ENCODE measurements around the gene TNIK.

TNIK gene

DNA sequence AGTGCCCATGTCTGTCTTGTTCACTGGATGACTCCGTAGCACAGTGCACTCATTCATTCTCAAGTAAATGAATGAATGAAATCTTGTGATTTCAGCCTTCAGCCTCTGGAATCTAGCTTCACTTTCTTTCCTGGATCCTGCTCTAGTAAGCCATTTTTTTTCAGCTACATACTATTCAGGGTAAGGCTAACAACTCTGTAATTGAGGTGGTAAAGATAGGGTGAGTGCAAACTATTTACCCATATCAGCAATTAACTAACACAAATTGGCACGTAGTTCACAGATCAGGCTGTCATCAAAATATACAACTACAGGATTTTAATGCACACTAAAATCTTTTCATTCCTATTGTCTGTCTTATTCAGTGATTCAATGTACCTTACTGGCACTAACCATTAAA, 238.6 kb downstream of the TNIK start:
- no peaks in the 10 kb centered on the region for H3K27me3 Mint-ChIP-seq (ENCODE audit: low read depth)
- H3K9me3 Mint-ChIP-seq, result peaks cover 20% of the 10 kb centered on the region
- no peak overlapping the region for H3K4me3 Mint-ChIP-seq
- peaks cover 36% of the 10 kb centered on the region for H3K36me3 Mint-ChIP-seq (ENCODE audit: low read depth)
- no peak overlapping the region for H3K27ac Mint-ChIP-seq
- no peak for DNase-seq (ENCODE audit: low spot score)
- peaks cover 37% of the 10 kb centered on the region for H3K4me1 Mint-ChIP-seq (ENCODE audit: low read depth)

DNA sequence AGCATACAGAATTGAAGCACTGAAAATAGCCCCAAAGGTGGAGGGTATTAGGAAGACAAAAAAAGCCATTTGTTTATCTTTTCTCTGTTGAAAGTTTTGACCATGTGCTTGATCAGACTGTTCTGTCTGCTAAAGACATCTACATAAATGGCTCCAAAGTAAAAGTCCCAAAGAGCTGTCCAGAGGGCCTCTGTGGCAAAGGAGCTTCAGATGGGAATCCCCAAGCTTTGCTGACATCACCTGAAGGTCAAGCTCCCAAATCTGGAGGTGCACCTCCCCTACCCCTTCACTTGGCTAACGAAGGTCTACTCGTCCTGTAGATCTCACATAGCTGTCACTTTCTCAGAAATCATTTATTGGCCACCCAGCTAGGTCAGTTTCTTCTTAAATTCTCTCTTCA, 239.1 kb downstream of the TNIK start:
- no peak for DNase-seq (ENCODE audit: low spot score)
- Mint-ChIP-seq H3K4me3 (no peak overlapping the region), H3K36me3 (ENCODE audit: low read depth) (peaks cover 33% of the 10 kb centered on the region), H3K4me1 (ENCODE audit: low read depth) (peaks cover 35% of the 10 kb centered on the region), H3K9me3 (peaks cover 17% of the 10 kb centered on the region), H3K27me3 (ENCODE audit: low read depth) (no peaks in the 10 kb centered on the region), H3K27ac (no peak overlapping the region)

DNA sequence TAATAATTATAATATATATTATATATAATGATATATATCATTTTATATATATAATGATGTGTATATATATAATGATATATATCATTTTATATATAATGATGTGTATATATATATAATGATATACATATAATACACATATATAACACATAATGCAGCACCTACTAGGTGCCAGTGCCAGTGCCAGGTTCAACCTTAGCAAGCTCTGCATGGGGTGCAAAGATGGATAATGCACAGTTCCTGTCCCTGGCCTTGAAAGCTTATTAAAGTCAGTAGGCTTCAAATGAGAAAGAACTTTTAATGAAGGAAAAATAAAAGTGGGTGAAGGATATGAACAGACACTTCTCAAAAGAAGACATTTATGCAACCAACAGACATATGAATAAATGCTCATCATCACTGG, 240.9 kb downstream of the TNIK start:
- Mint-ChIP-seq H3K4me1 (ENCODE audit: low read depth) (peaks cover 21% of the 10 kb centered on the region), H3K27me3 (ENCODE audit: low read depth) (no peaks in the 10 kb centered on the region), H3K27ac (no peak overlapping the region), H3K36me3 (ENCODE audit: low read depth) (peaks cover 17% of the 10 kb centered on the region), H3K4me3 (no peak overlapping the region), H3K9me3 (no peaks in the 10 kb centered on the region)
- DNase-seq (ENCODE audit: low spot score), result no peak

DNA sequence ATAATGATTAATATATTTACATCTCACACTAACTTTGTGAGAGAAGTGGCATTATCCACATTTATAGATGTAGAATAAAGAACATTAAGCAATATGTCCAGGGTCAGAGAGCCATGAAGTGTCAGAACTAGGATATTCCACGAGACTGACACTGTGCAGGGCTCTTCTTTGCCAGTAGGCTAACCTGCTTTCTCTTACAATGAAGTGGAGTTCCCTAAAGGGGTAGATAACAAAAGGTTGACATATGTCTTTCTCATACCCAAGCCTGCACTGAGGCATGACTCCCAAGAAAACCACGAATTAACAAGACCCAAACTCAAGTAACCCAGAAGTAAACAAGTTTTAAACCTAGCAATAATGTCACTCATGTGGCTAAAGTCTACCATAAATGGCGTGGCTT, 242.1 kb downstream of the TNIK start:
- no peaks in the 10 kb centered on the region for H3K9me3 Mint-ChIP-seq
- no peak overlapping the region for H3K27ac Mint-ChIP-seq
- DNase-seq (ENCODE audit: low spot score), result no peak
- H3K27me3 Mint-ChIP-seq (ENCODE audit: low read depth), result no peaks in the 10 kb centered on the region
- peaks cover 14% of the 10 kb centered on the region for H3K4me1 Mint-ChIP-seq (ENCODE audit: low read depth)
- H3K36me3 Mint-ChIP-seq (ENCODE audit: low read depth), result peaks cover 15% of the 10 kb centered on the region
- no peak overlapping the region for H3K4me3 Mint-ChIP-seq

DNA sequence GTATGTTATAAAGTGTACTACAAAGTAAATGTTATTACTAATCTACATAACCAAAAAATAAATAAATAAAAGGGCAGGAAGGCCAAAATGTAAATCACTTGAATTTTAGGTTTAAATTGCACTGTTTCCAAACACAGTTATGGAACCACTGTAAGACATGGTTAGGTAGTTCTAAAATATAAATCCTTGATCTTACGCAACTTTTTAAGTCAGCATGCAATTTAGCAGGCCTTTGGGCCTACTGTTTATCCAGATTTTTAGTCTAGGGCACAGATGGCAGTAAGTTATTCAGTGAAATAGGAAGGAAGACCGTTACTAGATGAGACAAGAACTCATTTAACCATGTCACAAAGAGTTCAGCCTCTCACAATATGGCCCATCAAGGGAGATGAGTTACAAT, 246.3 kb downstream of the TNIK start:
- Mint-ChIP-seq H3K4me3 (no peak overlapping the region), H3K9me3 (no peaks in the 10 kb centered on the region), H3K36me3 (ENCODE audit: low read depth) (peaks cover 35% of the 10 kb centered on the region), H3K27me3 (ENCODE audit: low read depth) (no peaks in the 10 kb centered on the region), H3K4me1 (ENCODE audit: low read depth) (peaks cover 12% of the 10 kb centered on the region), H3K27ac (no peak overlapping the region)
- no peak for DNase-seq (ENCODE audit: low spot score)

DNA sequence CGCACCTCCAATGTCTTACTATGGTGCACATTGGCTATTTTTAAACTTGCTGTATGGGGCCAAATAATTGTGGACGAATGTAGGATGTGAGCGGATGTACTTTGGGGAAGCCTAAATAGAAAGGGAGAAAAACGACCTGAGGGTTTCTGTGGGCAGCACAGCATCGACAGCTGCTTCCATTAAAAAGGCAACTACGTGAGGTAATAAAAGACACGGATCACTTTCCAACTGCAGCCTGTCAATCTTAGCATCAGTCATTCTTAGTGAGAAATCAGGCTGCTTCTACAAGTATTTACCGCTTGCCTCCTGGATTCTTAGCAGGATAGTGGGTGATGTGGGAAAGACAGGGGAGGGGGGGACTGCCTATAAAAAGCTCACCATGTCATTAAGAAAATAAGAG, 247.0 kb downstream of the TNIK start:
- no peak overlapping the region for H3K27ac Mint-ChIP-seq
- no peaks in the 10 kb centered on the region for H3K27me3 Mint-ChIP-seq (ENCODE audit: low read depth)
- peaks cover 9% of the 10 kb centered on the region for H3K4me1 Mint-ChIP-seq (ENCODE audit: low read depth)
- H3K36me3 Mint-ChIP-seq (ENCODE audit: low read depth), result peaks cover 39% of the 10 kb centered on the region
- H3K4me3 Mint-ChIP-seq, result no peak overlapping the region
- no peaks in the 10 kb centered on the region for H3K9me3 Mint-ChIP-seq
- DNase-seq (ENCODE audit: low spot score), result no peak

DNA sequence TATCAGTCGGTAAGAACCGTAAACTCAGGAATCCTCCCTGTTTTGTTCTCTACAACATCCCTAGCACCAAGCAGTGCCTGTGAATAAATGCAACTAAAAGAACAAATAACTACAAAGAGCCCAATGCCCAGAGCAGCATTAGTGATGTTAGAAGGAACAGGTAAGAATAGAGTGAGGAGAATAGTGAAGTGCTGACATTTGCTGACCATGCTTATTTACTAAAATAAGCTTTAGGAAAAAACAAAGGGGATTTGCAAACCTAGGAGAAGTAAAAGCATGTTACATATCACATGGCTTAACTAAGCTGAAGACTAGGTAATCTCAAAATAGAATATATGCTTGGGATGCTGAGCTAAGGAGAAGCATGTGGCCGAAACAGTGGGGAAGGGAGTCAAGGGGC, 247.6 kb downstream of the TNIK start:
- H3K27me3 Mint-ChIP-seq (ENCODE audit: low read depth), result no peaks in the 10 kb centered on the region
- H3K27ac Mint-ChIP-seq, result no peak overlapping the region
- no peak overlapping the region for H3K4me3 Mint-ChIP-seq

DNA sequence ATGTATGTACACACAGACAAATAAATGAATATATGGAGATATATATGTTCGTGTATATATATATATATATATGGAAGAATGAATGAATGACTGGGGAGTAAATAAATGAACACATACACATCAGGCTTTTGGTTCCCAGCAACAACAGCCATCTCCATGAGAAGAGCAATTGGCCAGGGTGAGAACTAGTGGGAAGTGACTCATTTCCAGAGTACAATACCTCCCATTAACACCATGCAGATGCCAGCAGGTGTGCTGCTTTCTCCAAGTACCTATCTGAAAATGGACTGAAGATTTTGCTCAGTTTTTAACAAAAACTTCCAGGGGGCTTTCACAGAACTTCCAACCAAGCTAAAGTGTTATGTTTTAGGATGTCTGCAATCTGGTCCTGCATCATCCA, 253.9 kb downstream of the TNIK start:
- Mint-ChIP-seq H3K27ac (no peak overlapping the region), H3K4me3 (no peak overlapping the region), H3K27me3 (ENCODE audit: low read depth) (no peaks in the 10 kb centered on the region), H3K9me3 (no peaks in the 10 kb centered on the region), H3K4me1 (ENCODE audit: low read depth) (peaks cover 8% of the 10 kb centered on the region), H3K36me3 (ENCODE audit: low read depth) (peaks cover 62% of the 10 kb centered on the region)
- DNase-seq (ENCODE audit: low spot score), result no peak

More for the DNA sequence above, 247.6 kb downstream of the TNIK start:
- H3K9me3 Mint-ChIP-seq, result no peaks in the 10 kb centered on the region
- peaks cover 6% of the 10 kb centered on the region for H3K4me1 Mint-ChIP-seq (ENCODE audit: low read depth)
- peaks cover 43% of the 10 kb centered on the region for H3K36me3 Mint-ChIP-seq (ENCODE audit: low read depth)
- no peak for DNase-seq (ENCODE audit: low spot score)

DNA sequence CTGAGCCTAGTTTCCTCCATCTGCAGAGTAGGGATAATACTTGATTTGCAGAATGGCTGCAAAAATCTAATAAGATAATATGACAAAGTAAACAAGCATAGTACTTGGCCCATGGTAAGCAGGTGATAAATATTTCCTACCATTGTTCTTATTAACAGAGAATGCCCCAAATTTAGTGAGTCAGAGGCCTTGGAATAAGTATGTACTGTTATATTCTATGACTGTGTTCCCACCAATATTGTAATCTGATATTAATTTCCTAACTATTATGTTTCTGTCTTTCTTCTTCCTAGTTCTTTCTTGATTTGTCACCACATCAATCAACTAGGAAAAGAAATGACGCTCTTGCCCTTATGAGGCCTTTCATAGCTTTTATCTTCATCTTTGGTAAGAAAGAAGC, 255.3 kb downstream of the TNIK start:
- Mint-ChIP-seq H3K36me3 (ENCODE audit: low read depth) (peaks cover 54% of the 10 kb centered on the region), H3K27me3 (ENCODE audit: low read depth) (no peaks in the 10 kb centered on the region), H3K4me3 (no peak overlapping the region), H3K27ac (no peak overlapping the region), H3K9me3 (no peaks in the 10 kb centered on the region), H3K4me1 (ENCODE audit: low read depth) (peaks cover 12% of the 10 kb centered on the region)
- no peak for DNase-seq (ENCODE audit: low spot score)

DNA sequence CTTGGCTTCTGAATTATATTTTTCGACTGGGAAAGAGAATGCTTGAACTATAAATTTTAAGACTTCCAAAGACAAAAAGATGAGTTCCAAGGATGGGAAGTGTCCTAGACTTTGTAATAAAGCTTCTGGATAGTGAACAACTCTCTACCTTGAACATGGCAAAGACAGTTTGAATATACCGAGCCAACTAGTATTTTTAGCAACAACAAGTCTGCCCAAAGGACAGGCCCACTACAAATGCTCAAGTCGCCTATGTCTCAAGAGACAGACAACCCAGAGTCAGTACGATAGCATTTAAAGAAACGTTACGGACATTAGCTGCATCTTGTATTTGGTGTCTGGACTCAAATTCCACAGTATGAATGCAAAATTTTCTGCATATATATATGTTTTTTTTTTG, 258.4 kb downstream of the TNIK start:
- no peak for DNase-seq (ENCODE audit: low spot score)
- Mint-ChIP-seq H3K4me1 (ENCODE audit: low read depth) (peaks cover 22% of the 10 kb centered on the region), H3K27ac (no peak overlapping the region), H3K36me3 (ENCODE audit: low read depth) (peaks cover 63% of the 10 kb centered on the region), H3K27me3 (ENCODE audit: low read depth) (no peaks in the 10 kb centered on the region), H3K4me3 (no peak overlapping the region), H3K9me3 (peaks cover 20% of the 10 kb centered on the region)

DNA sequence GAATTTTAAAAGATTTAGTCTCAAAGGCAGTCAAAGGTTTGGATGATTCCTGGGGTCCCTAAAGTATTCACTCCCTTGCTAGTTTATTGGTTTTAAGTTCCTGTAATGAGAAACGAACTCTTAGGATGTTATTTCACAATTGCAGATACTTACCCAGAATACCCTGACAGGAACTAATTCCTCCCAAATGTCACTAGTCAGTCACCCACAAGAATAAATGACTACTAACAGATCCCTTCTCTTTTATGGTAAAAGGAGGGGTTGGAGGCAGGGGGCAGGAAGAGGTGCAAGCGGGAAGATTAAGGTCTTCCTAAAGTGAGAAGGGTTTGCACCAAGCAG, 259.5 kb downstream of the TNIK start:
- Mint-ChIP-seq H3K4me1 (ENCODE audit: low read depth) (peaks cover 21% of the 10 kb centered on the region), H3K4me3 (no peak overlapping the region)

DNA sequence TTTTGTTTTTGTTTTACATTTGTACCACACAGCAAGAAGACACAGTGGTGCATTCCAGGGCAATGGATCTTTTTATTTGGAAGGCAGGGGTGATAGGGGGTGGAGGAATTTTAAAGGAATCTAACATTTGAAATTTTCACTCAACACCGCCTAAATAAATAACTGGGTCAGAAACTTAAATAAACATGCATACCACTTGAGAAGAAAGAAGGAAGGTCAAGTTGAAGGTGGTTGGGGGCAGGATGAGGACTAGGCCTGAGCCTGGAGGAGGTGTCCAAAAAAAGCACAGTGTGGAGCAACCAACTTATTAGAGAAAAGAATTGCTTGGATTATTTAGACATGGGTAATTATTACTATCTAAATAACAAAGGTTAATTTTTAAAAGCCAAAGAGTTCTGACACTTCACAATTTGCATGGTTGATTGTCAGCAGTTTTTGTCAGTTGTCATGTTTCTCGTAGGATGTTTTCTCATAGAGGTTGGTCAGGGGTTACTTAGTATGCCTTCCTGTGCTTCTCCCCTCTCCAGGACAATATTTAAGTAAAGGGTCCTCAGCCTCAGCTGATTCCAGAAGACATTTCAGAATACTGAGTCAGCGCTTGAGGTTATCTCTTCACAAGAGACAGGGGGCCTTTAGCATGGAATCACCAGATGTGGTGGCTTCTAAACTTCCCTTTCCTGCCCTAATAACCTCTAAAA, 260.0 kb downstream of the TNIK start:
- Mint-ChIP-seq H3K4me1 (ENCODE audit: low read depth) (peaks cover 17% of the 10 kb centered on the region), H3K36me3 (ENCODE audit: low read depth) (peaks cover 51% of the 10 kb centered on the region), H3K27me3 (ENCODE audit: low read depth) (no peaks in the 10 kb centered on the region), H3K27ac (no peak overlapping the region), H3K4me3 (no peak overlapping the region), H3K9me3 (peaks cover 28% of the 10 kb centered on the region)
- DNase-seq (ENCODE audit: low spot score), result no peak

More for the DNA sequence above, 259.5 kb downstream of the TNIK start:
- DNase-seq (ENCODE audit: low spot score), result no peak
- Mint-ChIP-seq H3K36me3 (ENCODE audit: low read depth) (peaks cover 56% of the 10 kb centered on the region), H3K9me3 (peaks cover 28% of the 10 kb centered on the region), H3K27ac (no peak overlapping the region), H3K27me3 (ENCODE audit: low read depth) (no peaks in the 10 kb centered on the region)

DNA sequence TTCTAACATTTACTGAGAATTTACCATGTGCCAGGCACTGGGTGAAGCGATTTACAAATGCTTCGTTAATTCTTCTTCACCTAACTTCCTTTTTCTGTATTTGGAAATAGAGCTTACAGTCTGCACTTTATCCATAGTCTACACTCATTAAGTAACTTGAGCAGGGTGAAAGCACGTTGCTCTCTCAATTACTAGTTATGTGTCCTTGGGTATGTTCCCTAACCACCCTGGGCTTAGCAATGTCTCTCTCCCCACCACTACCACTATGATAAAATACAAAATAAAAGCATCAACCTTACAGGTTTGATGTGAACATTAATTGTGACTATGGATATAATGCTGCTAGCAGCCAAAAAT, 260.8 kb downstream of the TNIK start:
- DNase-seq (ENCODE audit: low spot score), result no peak
- Mint-ChIP-seq H3K27ac (no peak overlapping the region), H3K27me3 (ENCODE audit: low read depth) (no peaks in the 10 kb centered on the region), H3K4me3 (no peak overlapping the region), H3K9me3 (peaks cover 28% of the 10 kb centered on the region), H3K36me3 (ENCODE audit: low read depth) (peaks cover 48% of the 10 kb centered on the region), H3K4me1 (ENCODE audit: low read depth) (peaks cover 16% of the 10 kb centered on the region)

DNA sequence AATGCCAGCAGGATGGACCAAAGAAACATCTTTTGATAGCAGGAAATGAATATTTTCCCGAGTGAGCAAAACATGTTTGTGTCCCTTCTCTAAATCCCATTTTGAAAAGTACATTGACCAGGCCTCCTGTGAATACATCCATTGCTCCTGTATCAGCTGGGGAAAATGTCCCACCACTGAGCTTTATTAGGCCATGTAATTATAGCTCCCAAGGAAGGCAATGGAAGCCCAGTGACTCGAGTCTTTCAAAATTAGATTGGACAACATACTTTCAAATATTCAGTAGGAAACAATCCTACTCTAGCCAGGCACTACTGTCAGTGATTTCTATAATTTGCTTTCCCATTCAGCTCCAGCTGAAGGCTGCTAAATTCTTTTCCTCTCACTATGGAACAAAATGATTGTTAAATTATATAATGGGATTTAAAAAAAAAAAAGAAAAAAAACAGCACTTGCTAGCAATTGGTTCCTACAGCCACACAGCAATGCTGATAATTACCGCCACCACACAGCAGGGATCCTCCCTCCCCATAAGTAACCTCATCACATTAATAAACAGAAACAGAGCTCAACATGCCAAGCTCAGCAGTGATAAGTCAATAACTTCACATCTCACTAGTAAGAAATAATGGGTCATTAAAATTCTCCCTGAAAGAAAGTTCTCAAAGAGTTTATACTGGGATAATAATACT, 261.3 kb downstream of the TNIK start:
- H3K27me3 Mint-ChIP-seq (ENCODE audit: low read depth), result no peaks in the 10 kb centered on the region
- H3K27ac Mint-ChIP-seq, result no peak overlapping the region
- peaks cover 28% of the 10 kb centered on the region for H3K9me3 Mint-ChIP-seq
- H3K4me3 Mint-ChIP-seq, result no peak overlapping the region
- H3K36me3 Mint-ChIP-seq (ENCODE audit: low read depth), result peaks cover 48% of the 10 kb centered on the region
- no peak for DNase-seq (ENCODE audit: low spot score)
- H3K4me1 Mint-ChIP-seq (ENCODE audit: low read depth), result peaks cover 16% of the 10 kb centered on the region

DNA sequence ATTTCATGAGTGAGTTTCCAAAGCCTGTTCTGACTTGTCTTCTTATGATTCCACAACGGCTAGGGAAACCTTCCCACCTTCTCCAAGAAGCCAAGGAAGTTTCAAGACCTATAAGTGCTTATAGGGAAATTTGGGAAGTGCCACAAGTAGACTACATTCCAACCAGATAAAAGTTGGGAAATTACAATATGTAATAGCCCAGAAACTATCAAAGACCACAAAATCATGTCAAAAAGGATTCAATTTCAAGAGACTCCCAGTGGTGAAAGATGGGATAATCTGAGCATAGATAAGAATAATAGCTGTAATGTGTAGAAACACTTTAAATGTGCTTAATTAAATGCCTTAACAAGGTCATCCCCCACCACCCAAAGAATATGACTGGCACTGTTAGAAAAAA, 264.5 kb downstream of the TNIK start:
- Mint-ChIP-seq H3K27me3 (ENCODE audit: low read depth) (no peaks in the 10 kb centered on the region), H3K36me3 (ENCODE audit: low read depth) (peaks cover 57% of the 10 kb centered on the region), H3K9me3 (peaks cover 28% of the 10 kb centered on the region), H3K4me3 (no peak overlapping the region), H3K27ac (no peak overlapping the region), H3K4me1 (ENCODE audit: low read depth) (peaks cover 24% of the 10 kb centered on the region)
- no peak for DNase-seq (ENCODE audit: low spot score)
